Prostate gland (tissue), 2 donors: ENCODE data around the gene KHDC4. TPM values are rescaled to one million over a fixed set of nuclear protein-coding genes. Genes with fewer than 3 reads are reported as not detected.

ENCODE experiments used
- DNase-seq: peaks from one replicate; pipeline ENCODE4 v3.0.0-alpha.2; 2019; ENCODE audit warnings: low spot score
- H3K27ac ChIP-seq, 2 donors: fragments of 200-600 bp; sonication (generic); 2 replicates each; pipeline ENCODE4 v1.5.1; 2017 to 2019
- H3K27me3 ChIP-seq: fragments of 200-600 bp; sonication (generic); replicated peaks from 2 replicates; pipeline ENCODE4 v1.5.1; 2019; ENCODE audit not compliant: insufficient read depth
- H3K36me3 ChIP-seq, 2 donors: fragments of 200-600 bp; sonication (generic); 1 replicate in 1 of 2; 2 replicates in 1 of 2; pipeline versions ENCODE4 v1.5.1 to v1.8.1; 2017 to 2019
- H3K4me1 ChIP-seq: fragments of 200-600 bp; sonication (generic); replicated peaks from 2 replicates; pipeline ENCODE4 v1.5.1; 2019
- H3K4me3 ChIP-seq, 2 donors: fragments of 200-600 bp; sonication (generic); 2 replicates each; pipeline ENCODE4 v1.5.1; 2017 to 2019
- H3K9me3 ChIP-seq: fragments of 200-600 bp; sonication (generic); 2 replicates; pipeline ENCODE4 v1.5.1; 2017
- CTCF ChIP-seq, 4 experiments: fragments of 200-600 bp in 2 of 4; fragments of 450-650 bp in 2 of 4; sonication (generic) in 2 of 4; IDR thresholded peaks; 1 replicate in 3 of 4; 2 replicates in 1 of 4; pipeline ENCODE4 v1.5.1; 2016 to 2019; ENCODE audit warnings: antibody characterized with exemption in 4 of 4, mild to moderate bottlenecking in 2 of 4, moderate library complexity in 2 of 4
- POLR2A ChIP-seq: fragments of 450-650 bp; IDR thresholded peaks from one replicate; pipeline ENCODE4 v1.6.1; 2016; ENCODE audit warnings: antibody characterized with exemption, mild to moderate bottlenecking
- POLR2AphosphoS5 ChIP-seq: sonication (generic); formaldehyde crosslinking; IDR thresholded peaks from one replicate; pipeline ENCODE4 v1.6.1; 2017; ENCODE audit warnings: antibody characterized with exemption
- WGBS: methylation state at CpG from one replicate; pipeline ENCODE4 v1.1.5; 2018; 5-methylcytosine and 5-hydroxymethylcytosine counted together
- intact Hi-C: fragments of 100-400 bp; cut with DNase I; formaldehyde crosslinking; loops from one replicate; pipeline ENCODE4 v1.14.2; 2022
- microRNA-seq: library from miRNA; unstranded; fragments of <30 nt; microRNA quantifications from one replicate; pipeline ENCODE4, GENCODE V29; 2016
- small RNA-seq, 2 donors: library from RNA; depleted of rRNA; stranded (forward); fragments of <200 nt; gene quantifications; one replicate each; pipeline ENCODE3, GENCODE V24; 2016
- total RNA-seq, 2 donors: library from RNA; depleted of rRNA; stranded (reverse); fragments of >200 nt; gene quantifications; one replicate each; pipeline ENCODE4 v1.1.0, GENCODE V29; 2016

Gene KHDC4
- total RNA-seq, 2 donors from 2014 or later: 49.8 to 66.1 TPM

GRCh38 chr1:155867766-155868165 is 66.4 kb downstream of the KHDC4 start:
- TF ChIP-seq CTCF (IDR thresholded peaks at IDR 0.05) (no peak), POLR2A (no peak), POLR2AphosphoS5 (no peak)
- Histone ChIP-seq H3K4me1 (no peaks in the 10 kb centered on the region), H3K9me3 (no peaks in the 10 kb centered on the region), H3K27ac (no peak overlapping the region), H3K27me3 (no peaks in the 10 kb centered on the region), H3K4me3 (no peak overlapping the region), H3K36me3 (no peaks in the 10 kb centered on the region)
- intact Hi-C loops: no loop called here
- no peak for DNase-seq
- WGBS: 93% methylated on average over 8 of the region's 8 CpGs

GRCh38 chr1:155864393-155864792 is 69.8 kb downstream of the KHDC4 start:
- DNase-seq: no peak
- no peaks in the 10 kb centered on the region for H3K36me3 ChIP-seq
- H3K4me3 ChIP-seq: no peak overlapping the region
- no peak overlapping the region for H3K27ac ChIP-seq
- no peaks in the 10 kb centered on the region for H3K9me3 ChIP-seq
- no peaks in the 10 kb centered on the region for H3K27me3 ChIP-seq
- TF ChIP-seq POLR2A (no peak), CTCF (IDR thresholded peaks at IDR 0.05) (no peak), POLR2AphosphoS5 (no peak)
- H3K4me1 ChIP-seq: no peaks in the 10 kb centered on the region
- intact Hi-C loops: no loop called here

Small RNA genes lying within 50 kb of the gene (microRNA-seq; reads per million reads assigned to microRNA genes)
- not detected for gene MIR6738

Small RNA genes lying within 50 kb of the gene (small RNA-seq; reads per million reads assigned to genes)
- gene MIR6738: 0 reads per million in 2 donors
- gene RF00015: 0 reads per million in 2 donors
- gene SCARNA4: 0 reads per million in 2 donors
- gene SNORA80E: 200 to 250 reads per million in 2 donors

Other genes starting within 250 kb of the KHDC4 start
- gene YY1AP1, start 245.6 kb downstream of the KHDC4 start, total RNA-seq: 100 to 1,000 TPM in 1 of 2 donors, 10 to 100 TPM in 1; 63.4 to 121 TPM
- gene DAP3, start 245.3 kb downstream of the KHDC4 start, total RNA-seq: 100 to 1,000 TPM; 139 to 151 TPM
- 10 to 100 TPM; 24.9 to 57.4 TPM for gene GON4L, start 77.2 kb downstream of the KHDC4 start, total RNA-seq
- gene SYT11, start 74.8 kb downstream of the KHDC4 start, total RNA-seq: 10 to 100 TPM in 1 of 2 donors, 1 to 10 TPM in 1; 3.6 to 28.0 TPM
- 10 to 100 TPM; 20.8 to 21.8 TPM for gene RIT1, start 23.1 kb downstream of the KHDC4 start, total RNA-seq
- not detected for gene RXFP4, start 7.2 kb upstream of the KHDC4 start, total RNA-seq
- gene ARHGEF2, start 44.1 kb upstream of the KHDC4 start, total RNA-seq: 10 to 100 TPM; 35.8 to 66.2 TPM
- 100 to 1,000 TPM; 201 to 229 TPM for gene SSR2, start 86.5 kb upstream of the KHDC4 start, total RNA-seq
- gene UBQLN4, start 119.4 kb upstream of the KHDC4 start, total RNA-seq: 10 to 100 TPM; 27.0 to 43.6 TPM
- 10 to 100 TPM; 48.0 to 91.4 TPM for gene LAMTOR2, start 120.4 kb upstream of the KHDC4 start, total RNA-seq
- 100 to 1,000 TPM in 1 of 2 donors, 10 to 100 TPM in 1; 33.5 to 100 TPM for gene RAB25, start 126.7 kb upstream of the KHDC4 start, total RNA-seq
- gene MEX3A, start 148.1 kb upstream of the KHDC4 start, total RNA-seq: 1 to 10 TPM; 3.3 to 5.7 TPM
- 100 to 1,000 TPM; 227 to 265 TPM for gene LMNA, start 180.3 kb upstream of the KHDC4 start, total RNA-seq
- gene SEMA4A, start 219.2 kb upstream of the KHDC4 start, total RNA-seq: 10 to 100 TPM; 22.9 to 44.9 TPM